LNCaP clone FGC (cell line): ENCODE measurements around the gene MEIOSIN.

Source experiments
- DNase-seq: peaks from one replicate; pipeline ENCODE4 v3.0.0-alpha.2; 2011; ENCODE audit warnings: low read depth
- H3K4me3 ChIP-seq: 2 replicates; pipeline ENCODE4 v1.5.1; 2011; ENCODE audit warnings: mild to moderate bottlenecking, low read depth, low read length, control low read depth
- TF ChIP-seq, protein P1 (sequence below): IDR thresholded peaks from 2 replicates; pipeline ENCODE4 v1.5.1; 2012; ENCODE audit warnings: mild to moderate bottlenecking; ENCODE audit not compliant: control insufficient read depth, insufficient read depth; ENCODE audit errors: extremely low read depth

Gene MEIOSIN

GRCh38 chr19:45729800-45730290, 3.4 kb upstream of the MEIOSIN start:
- peak overlapping the region; percentile 72 for H3K4me3 ChIP-seq
- no peak for DNase-seq
- TF ChIP-seq, protein P1, sequence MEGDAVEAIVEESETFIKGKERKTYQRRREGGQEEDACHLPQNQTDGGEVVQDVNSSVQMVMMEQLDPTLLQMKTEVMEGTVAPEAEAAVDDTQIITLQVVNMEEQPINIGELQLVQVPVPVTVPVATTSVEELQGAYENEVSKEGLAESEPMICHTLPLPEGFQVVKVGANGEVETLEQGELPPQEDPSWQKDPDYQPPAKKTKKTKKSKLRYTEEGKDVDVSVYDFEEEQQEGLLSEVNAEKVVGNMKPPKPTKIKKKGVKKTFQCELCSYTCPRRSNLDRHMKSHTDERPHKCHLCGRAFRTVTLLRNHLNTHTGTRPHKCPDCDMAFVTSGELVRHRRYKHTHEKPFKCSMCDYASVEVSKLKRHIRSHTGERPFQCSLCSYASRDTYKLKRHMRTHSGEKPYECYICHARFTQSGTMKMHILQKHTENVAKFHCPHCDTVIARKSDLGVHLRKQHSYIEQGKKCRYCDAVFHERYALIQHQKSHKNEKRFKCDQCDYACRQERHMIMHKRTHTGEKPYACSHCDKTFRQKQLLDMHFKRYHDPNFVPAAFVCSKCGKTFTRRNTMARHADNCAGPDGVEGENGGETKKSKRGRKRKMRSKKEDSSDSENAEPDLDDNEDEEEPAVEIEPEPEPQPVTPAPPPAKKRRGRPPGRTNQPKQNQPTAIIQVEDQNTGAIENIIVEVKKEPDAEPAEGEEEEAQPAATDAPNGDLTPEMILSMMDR: no peak

- peak; percentile 85 for DNase-seq
- peak within 1 kb of the TSS; percentile 72 for H3K4me3 ChIP-seq
- TF ChIP-seq, protein P1: no peak
Measured at GRCh38 chr19:45730368-45731288, 2.6 kb upstream of the MEIOSIN start, which contains the start of gene FBXO46. TSS of gene FBXO46 (minus strand) at chr19:45730896. CDS start at chr19:45713495, 17,401 bp downstream.

GRCh38 chr19:45739498-45740439, 6.5 kb downstream of the MEIOSIN start:
- TF ChIP-seq, protein P1: no peak
- no peak for DNase-seq
- H3K4me3 ChIP-seq: no peak overlapping the region

DNA sequence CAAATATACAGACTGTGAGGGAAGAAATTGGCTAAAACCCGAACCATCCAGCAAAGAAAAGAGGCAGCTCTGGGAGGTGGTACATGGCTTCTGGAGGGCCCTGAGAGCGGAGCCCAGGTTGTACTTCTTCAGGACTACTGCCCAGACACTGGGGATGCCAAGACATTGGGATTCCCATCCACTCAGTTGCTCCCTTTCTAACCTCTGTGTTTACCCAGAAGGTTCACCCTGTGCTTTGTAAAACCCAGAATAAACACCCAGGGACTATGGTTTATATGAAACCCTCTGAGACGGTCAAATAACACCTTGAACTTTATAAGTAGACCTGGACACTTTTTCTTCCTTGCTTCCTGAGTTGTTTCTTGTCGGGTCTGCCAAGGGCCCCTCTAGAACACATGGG, 9.7 kb downstream of the MEIOSIN start:
- H3K4me3 ChIP-seq: no peak overlapping the region
- TF ChIP-seq, protein P1: no peak
- peak; percentile 96 for DNase-seq

DNA sequence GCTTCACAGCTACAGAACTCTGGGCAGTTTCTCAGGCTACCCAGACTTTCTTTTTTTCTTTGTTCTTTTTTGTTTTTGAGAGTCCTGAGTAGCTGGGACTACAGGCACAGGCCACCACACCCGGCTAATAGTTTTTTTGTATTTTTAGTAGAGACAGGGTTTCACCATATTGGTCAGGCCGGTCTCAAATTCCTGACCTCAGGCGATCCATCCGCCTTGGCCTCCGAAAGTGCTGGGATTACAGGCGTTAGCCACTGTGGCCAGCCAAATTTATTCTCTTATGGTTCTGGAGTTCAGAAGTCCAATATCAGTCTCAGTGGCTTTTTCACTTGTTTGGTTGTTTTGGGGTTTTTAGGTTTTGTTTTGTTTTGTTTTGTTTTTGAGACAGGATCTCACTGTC, 12.4 kb downstream of the MEIOSIN start:
- H3K4me3 ChIP-seq: no peak overlapping the region
- TF ChIP-seq, protein P1: no peak
- no peak for DNase-seq

GRCh38 chr19:45746866-45747265, 13.6 kb downstream of the MEIOSIN start:
- DNase-seq: no peak
- TF ChIP-seq, protein P1: no peak
- no peak overlapping the region for H3K4me3 ChIP-seq
